ENCODE results near the gene JADE1. TPM values are rescaled to one million over a fixed set of nuclear protein-coding genes. Genes with fewer than 3 reads are reported as not detected.

JADE1 gene
- total RNA-seq, 1 experiment from 2014 or later: 192 TPM

GRCh38 chr4:128780688-128781087, 28.8 kb upstream of the JADE1 start:
- peaks cover 6% of the 10 kb centered on the region; the same call in 1 of the 2 replicates for H3K4me1 ChIP-seq (ENCODE audit: insufficient read depth, low read length)
- H3K79me1 ChIP-seq (ENCODE audit: insufficient read depth, low read depth, low read length, poor library complexity, severe bottlenecking): no peaks in the 10 kb centered on the region
- no peak overlapping the region for H2BK15ac ChIP-seq (ENCODE audit: low read depth, low read length)
- no peak overlapping the region for H3K4ac ChIP-seq (ENCODE audit: low read depth, low read length)
- no peak overlapping the region for H2BK12ac ChIP-seq (ENCODE audit: insufficient read length, low read depth, low read length)
- H3K9ac ChIP-seq (ENCODE audit: extremely low read depth, insufficient read length, low read length): no peak overlapping the region
- no peak overlapping the region for H4K91ac ChIP-seq (ENCODE audit: insufficient read length, low read depth, low read length)
- Mint-ChIP-seq H3K27me3 (ENCODE audit: low read depth) (no peaks in the 10 kb centered on the region), H3K36me3 (ENCODE audit: insufficient read depth in 1 of 3, low read depth in 3 of 3) (peaks cover 0 to 12% (median 3%) of the 10 kb centered on the region in 3 experiments; a peak in 4 of 7 replicates), H3K4me1 (peaks cover 13 to 31% of the 10 kb centered on the region in 2 experiments), H3K27ac (no peak overlapping the region), H3K9me3 (peaks cover 4 to 14% of the 10 kb centered on the region in 2 experiments; a peak in 4 of 5 replicates), H3K4me3 (no peak overlapping the region)
- no peaks in the 10 kb centered on the region for H3K23me2 ChIP-seq (ENCODE audit: insufficient read length, low read depth, low read length, poor library complexity, severe bottlenecking)
- H3K79me2 ChIP-seq (ENCODE audit: insufficient read depth, low read length): no peaks in the 10 kb centered on the region
- H2AFZ ChIP-seq (ENCODE audit: low read length): no peak overlapping the region
- H3K56ac ChIP-seq (ENCODE audit: insufficient read length, low read depth, low read length): no peak overlapping the region
- H3K27ac ChIP-seq (ENCODE audit: insufficient read length, low read depth, low read length): no peak overlapping the region
- no CpG with 5 or more reads among the region's 1 CpG for WGBS (ENCODE audit: extremely low coverage, insufficient read length, low lambda C conversion rate)
- H4K8ac ChIP-seq (replicated peaks; ENCODE audit: insufficient read length, low read depth, low read length): no peak overlapping the region
- H3K27me3 ChIP-seq (ENCODE audit: insufficient read depth, low read length): no peaks in the 10 kb centered on the region
- TF ChIP-seq, protein P1, sequence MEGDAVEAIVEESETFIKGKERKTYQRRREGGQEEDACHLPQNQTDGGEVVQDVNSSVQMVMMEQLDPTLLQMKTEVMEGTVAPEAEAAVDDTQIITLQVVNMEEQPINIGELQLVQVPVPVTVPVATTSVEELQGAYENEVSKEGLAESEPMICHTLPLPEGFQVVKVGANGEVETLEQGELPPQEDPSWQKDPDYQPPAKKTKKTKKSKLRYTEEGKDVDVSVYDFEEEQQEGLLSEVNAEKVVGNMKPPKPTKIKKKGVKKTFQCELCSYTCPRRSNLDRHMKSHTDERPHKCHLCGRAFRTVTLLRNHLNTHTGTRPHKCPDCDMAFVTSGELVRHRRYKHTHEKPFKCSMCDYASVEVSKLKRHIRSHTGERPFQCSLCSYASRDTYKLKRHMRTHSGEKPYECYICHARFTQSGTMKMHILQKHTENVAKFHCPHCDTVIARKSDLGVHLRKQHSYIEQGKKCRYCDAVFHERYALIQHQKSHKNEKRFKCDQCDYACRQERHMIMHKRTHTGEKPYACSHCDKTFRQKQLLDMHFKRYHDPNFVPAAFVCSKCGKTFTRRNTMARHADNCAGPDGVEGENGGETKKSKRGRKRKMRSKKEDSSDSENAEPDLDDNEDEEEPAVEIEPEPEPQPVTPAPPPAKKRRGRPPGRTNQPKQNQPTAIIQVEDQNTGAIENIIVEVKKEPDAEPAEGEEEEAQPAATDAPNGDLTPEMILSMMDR (conservative IDR thresholded peaks at IDR 0.05): no peak
- no peak overlapping the region for H2BK20ac ChIP-seq (ENCODE audit: low read depth, low read length, poor library complexity, severe bottlenecking)
- no peak overlapping the region for H3T11ph ChIP-seq (ENCODE audit: low read length)
- H2AK5ac ChIP-seq (ENCODE audit: insufficient read length, low read length): no peak overlapping the region
- no peak for DNase-seq
- H4K5ac ChIP-seq (ENCODE audit: insufficient read length, low read depth, low read length): no peak overlapping the region
- no peak overlapping the region for H3K4me2 ChIP-seq (ENCODE audit: insufficient read depth, insufficient read length, low read length)
- H3K18ac ChIP-seq (ENCODE audit: insufficient read length, low read depth, low read length): no peak overlapping the region
- H3K14ac ChIP-seq (ENCODE audit: insufficient read depth, low read length): no peak overlapping the region
- no peak overlapping the region for H2BK5ac ChIP-seq (ENCODE audit: insufficient read length, low read length)
- no peaks in the 10 kb centered on the region for H3K9me3 ChIP-seq (ENCODE audit: control insufficient read depth, low read depth, low read length)
- no peak overlapping the region for H2BK120ac ChIP-seq (ENCODE audit: low read depth, low read length, poor library complexity, severe bottlenecking)
- no peaks in the 10 kb centered on the region for H4K20me1 ChIP-seq (ENCODE audit: control insufficient read depth, insufficient read depth, insufficient read length)
- no peak overlapping the region for H3K23ac ChIP-seq (ENCODE audit: insufficient read length, low read depth, low read length)

Data from H9 (cell line).